ENCODE data around the gene DISC1.

DISC1 gene

DNA sequence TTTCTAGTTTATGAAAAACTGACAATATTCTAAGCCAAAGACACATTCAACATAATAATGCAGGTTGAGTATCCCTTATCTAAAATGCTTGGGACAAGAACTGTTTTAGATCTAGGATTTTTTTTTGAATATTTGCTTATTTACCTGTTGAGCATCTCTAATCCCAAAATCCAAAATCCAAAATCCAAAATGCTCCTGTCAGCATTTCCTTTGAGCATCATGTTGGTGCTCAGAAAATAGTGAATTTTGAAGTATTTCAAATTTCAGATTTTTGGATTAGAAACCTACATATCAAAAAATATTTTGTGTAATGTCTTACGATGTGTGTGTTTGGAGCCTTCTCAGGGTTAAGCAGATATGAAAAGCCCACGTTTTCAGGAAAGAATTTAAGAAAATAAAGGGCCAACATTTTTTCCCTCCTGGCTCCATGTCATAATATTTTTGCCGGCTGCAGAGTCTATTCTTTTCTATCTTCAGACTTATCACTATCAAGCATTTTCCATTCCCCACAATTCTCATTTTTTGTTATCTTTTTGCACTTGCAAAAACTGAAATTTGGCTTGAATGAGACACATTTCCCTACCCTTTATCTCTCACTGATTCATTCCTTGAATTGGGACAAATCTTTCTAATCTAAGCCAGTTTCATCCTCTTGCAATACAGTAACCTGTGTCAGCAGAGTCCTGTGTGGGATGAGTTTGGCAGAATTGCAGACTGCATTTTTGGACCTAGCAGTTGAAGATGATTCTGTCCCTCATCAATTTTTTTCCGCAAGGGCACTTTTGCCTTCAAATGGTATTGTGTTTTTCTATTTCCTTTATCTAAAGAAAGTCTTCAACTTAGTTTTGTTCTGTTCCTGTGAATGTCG lies 233.9 kb downstream of the DISC1 start:
- no peak for DNase-seq

DNA sequence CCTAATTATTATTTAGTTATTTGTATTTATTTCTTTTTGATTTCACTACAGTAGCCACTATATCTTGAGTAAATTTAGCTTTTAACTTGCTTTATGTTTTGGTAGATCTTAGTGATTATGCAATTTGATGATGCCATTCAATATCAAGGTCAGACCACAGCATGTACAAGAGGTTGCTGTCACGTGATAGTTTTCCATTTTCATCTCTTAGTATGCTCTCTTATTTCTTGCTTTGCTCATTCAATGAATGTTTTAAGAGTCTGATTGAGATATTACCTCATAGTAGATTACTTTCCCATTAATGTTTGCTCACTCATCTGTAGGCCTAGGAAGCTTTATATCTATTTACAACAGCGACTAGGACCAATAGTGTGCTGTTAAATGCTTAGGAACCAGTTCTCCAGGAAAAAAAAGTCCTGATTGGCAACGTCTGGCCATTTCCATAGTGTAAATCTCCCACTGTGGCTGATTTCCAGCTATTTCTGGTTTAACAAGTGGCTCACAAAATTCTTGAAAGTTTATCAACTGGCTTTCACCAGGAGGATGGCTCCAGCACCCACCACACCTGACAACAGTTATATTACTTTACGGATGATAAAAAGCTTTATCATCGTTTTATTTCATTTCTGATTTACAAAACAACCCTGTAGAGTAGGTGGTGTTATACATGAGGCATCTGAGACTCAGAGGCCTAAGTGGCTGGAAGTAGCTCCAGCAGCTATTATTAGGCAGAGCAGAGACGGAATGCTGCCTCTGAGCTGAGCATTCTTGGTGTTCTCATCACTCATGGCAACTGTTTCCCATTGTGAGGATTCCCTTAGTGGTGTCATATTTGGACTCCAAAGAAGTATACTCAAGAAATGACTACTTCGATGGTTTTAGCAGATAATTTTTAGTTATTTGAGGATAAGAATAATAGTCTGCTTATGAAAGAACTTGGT lies 235.2 kb downstream of the DISC1 start:
- peak; percentile 58 for DNase-seq

DNA sequence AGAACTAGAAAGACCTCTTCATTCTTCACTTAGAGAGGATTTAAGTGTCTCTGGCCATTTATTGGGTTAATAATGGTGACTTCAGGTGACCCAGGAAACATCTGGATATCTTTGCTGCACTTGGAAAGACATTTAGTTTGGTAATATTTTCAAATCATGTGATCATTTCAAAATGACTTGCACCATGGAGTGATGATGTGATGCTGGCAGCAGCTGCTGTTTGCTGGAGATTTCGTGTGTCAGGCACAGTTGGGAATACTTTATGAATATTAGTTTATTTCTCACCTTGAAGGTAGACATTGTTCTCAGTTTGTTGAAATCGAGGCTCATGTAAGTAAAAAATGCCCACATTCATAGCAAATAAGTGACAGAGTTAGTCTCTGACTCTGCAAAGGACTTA lies 236.0 kb downstream of the DISC1 start:
- no peak for DNase-seq

DNA sequence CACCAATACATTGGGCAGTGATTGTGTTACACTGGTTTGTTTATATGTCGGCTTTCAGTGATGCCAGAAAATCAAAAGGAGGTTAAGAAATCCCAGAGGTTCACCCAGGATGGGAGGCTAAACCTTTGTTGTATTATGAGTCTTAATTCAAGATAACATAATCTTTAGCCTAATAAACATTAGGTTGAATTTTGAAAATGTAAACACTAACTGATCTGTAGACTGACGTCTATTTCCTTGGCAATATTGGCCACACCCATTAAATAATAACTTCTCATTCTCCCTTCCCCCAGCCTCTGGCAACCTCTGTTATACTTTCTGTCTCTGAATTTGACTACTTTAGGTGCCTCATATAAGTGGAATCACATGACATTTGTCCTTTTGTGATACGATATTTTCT lies 238.7 kb downstream of the DISC1 start:
- DNase-seq, result no peak

DNA sequence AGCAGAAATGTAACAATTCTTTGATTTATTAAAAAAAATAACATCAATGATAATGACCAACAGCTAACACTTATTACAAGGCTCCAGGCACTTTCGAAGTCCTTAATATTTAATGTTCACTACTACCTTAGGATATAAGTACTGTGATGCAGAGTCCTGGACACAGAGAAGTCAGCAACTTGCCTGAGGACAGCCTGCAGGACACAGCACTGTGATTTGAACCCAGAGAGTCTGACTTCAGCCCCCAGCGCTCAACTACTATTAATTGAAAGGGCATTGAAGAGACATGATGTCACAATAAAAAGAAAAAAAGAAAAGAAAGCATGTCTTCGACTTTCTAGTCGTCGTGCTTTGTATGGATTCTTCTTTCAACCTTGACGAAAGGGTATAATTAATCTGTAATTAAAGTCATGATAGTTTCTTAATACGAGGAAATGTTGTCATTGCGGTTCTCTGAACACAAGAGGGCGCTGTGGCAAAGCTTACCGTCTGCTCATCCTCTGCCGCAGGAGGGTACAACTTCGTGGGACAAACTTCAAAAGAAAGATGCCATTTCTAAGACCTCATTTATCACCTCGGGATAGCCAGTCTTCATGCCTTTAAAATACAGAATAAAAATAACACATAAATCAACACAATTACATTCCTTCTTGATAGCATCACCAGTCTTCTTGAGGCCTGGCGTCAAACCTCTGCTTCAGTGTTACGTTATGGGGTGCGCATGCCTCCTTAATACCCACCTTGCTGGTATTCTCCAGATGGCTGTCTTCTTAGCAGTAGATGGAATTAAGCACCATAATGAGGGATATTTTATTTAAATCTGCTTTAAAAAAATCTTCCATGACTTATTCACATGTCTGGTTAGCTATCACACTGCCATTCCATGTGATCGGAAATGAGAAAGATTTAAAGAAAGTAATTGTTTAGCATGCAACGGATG lies 240.1 kb downstream of the DISC1 start:
- peak; percentile 62 for DNase-seq

DNA sequence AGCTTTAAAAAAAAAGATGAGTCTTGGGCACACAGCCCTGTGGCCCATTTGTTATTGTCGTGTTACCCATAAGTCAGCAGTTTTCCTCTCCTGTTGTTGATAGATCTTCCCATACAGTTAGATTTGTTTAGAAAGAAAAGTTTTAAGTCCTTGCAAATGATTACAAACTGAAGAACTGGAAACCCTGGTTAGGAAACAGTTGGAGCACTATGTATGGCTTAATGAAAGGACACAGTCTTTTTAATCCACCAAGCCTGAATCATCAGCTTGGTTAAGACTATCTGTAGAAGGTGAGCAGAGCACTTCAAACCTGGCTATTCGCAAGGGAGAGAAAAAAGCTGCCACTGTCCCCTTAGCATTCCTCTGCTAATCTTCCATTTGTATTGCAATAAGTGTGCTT lies 241.0 kb downstream of the DISC1 start:
- no peak for DNase-seq

DNA sequence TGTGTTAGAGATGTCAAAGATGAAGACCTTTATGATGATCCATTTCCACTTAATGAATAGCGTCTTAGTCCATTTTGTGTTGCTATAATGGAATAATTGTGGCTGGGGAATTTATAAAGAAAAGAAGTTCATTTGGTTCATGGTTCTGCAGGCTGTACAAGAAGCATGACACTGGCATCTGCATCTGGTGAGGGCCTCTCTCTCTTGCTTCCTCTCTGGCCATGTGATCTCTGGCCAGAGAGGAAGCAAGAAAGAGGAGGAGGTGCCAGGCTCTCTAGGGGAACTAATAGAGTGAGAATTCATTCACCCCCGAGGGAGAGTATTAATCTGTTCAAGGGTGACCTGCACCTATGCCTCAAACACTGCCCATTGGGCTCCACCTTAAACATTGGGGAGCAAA lies 242.8 kb downstream of the DISC1 start:
- DNase-seq, result no peak

DNA sequence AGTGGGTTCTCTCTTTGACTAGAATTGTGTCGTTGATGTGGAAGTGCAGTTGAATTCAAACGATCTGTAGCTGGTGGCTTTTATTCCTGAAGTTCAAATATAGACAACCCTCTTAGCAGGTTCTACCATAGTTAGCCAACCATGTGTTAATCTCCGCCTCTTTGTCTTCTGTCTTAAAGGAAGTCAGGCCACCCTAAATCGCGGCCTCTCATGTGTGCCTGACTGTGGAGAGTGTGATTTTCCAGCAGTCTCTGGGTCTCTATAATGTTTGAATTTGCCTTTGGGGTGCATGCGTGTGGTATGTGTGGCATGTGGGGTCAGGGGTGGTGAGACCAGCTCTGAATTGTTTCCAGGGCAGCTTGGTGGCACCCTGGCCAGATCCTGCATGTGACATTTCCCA lies 244.9 kb downstream of the DISC1 start:
- no peak for DNase-seq

DNA sequence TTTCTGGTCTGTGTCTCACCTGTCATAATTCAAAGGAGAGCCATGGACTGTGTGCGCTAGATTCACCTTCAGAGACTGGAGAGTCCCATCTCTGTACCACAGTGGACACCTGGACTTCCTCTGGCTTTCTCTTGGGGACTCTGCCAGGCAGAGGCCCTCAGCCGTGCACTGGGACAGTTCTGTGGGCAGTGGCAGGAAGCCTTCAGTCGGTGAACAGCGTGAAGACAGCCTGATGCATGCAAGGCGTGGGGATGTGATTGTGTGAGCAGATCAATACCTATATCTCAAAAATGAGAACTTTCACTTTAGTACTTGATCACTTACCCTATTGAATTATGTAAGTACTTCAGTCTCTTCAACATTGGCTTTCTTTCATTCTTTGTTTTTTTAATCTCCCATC lies 245.3 kb downstream of the DISC1 start:
- no peak for DNase-seq

DNA sequence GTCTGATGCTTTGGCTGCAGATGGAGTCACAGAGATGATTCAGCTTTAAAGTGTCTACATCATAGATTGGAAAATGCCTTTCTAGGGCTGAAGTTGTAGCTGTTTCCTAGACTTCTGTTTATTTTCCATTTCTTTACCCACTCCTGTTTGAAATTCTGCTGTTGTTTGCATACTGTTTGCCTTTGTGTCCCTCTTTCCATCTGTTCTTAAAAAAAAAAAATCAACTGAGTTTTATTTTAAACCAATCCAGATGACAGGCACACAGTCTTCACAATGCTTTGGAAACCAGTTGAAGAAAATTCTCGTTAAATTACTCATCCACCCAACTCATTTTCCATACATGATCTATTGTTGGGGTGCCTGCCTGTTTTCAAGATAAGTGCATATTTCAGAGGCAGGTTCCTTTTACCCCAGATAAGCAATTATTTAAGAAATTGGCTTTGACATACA lies 245.9 kb downstream of the DISC1 start:
- peak; percentile 84 for DNase-seq

DNA sequence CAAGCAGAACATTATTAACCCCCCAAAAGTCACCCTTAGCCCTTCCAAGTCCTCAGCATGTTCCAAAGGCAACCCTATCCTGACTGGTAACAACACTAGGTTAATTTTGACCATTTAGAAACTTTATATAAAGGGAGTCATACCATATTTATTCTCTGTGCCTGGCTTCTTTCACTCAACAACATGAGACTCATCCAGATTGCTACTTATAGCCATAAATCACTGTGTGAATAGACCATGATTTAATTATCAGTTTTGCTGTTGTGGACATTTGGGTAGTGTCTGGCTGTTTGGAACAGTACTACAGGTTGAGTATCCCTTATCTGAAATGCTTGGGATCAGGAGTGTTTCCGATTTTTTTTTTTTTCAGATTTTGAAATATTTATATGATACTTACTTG lies 252.1 kb downstream of the DISC1 start:
- DNase-seq, result no peak

DNA sequence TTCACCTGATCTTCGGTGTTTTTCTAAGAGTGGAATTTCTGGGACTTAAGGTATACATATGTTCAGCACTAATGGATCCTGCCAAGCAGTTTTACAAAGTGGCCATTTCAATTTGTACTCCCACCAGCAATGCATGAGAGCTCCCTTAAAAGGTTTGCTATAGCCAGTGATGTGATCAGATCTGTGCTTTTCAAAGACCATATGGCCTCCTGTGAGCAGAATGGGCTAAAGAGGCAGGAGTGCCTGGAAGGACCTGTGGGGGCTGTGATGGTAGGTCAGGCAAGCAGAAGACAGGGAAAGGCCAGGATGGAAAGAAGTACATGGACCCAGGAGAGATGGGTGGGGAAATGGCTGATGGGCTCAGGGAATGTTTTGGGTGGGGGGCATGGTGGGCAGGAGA lies 252.7 kb downstream of the DISC1 start:
- DNase-seq, result no peak

DNA sequence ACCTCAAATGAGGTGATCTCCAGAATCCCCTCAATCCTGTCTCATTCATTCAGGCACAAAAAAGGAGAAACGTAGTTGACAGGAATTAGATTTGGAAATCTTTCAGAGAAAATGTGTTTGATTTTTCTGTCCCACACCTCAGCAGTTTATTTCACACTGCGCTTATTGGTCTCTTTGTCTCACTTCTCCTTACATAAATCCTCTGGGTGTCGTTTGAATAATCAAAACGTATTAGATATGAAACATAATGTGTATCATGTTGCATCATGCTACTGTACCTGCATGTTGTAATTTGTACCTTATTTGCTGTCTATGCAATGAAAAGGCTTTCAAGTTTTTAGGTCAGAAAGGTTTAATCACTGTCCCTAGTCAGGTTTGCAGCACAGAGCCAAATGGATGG lies 255.7 kb downstream of the DISC1 start:
- DNase-seq, result no peak

DNA sequence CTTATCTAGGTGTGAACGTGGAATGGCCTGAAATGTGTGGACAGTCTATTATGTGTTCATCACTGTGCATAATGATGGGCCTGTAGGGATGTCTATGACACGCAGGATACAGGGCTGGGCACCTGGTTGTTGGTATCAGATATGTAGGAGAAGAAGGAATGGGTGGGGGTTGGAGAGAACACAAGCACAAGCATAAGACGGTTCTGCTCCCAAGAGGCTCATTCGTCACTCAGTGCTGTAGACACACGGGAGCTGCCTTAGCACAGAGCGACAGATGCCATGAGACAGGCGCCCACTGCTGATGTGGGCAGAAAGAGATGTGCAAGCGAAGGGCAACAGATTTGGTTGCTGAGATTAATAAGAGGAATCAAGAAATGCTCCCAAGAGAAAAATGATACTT lies 256.2 kb downstream of the DISC1 start:
- DNase-seq, result no peak

DNA sequence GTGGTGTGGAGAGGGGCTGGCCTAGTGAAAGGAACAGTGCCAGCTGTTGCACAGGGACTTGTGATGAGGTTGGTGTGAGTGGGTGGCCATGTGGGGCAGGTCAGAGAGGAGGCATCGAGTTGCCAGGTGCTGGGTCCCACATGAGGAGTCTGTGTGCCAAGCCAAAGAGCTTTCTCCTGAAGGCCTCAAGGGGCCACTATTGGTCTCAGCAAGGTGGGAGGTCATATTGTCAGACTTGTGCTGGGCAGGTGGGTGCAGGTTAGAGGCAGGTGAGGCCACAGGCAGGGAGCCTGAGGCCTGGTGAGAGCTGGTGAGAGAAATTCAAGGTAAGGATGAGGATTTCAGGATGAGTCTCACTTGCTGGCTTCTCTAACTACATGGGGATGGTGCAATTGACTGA lies 256.8 kb downstream of the DISC1 start:
- no peak for DNase-seq

DNA sequence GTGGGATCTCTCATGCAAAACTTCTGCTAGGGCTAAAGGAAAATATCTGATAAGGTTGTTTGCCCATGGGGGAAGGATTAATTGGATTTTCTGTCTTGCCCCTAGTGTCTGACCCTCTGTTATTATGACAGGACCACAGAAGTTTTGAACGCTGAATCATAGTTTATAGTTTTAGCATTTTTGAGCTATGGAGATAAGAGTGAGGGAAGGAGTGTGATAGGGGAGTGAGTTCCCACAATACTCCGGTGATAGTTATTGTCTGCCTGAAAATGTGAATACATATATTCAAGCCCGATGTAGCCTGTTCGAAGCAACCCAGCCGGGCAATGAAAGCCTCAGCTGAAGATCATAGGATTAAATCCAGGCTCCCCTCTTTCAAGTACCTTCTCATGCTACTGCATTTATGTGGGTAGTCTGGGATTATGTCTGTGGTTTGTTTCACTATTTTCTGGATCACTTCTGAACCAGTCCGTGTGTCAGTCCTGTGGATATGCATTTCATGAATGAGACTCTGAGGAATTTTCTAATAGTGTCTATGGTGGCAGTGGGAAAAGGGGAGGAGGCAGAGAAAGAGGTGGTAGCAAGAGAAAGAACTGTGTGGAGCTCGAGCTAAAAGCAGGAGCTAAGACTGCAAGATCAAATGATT lies 258.7 kb downstream of the DISC1 start:
- DNase-seq, result peak; percentile 57

DNA sequence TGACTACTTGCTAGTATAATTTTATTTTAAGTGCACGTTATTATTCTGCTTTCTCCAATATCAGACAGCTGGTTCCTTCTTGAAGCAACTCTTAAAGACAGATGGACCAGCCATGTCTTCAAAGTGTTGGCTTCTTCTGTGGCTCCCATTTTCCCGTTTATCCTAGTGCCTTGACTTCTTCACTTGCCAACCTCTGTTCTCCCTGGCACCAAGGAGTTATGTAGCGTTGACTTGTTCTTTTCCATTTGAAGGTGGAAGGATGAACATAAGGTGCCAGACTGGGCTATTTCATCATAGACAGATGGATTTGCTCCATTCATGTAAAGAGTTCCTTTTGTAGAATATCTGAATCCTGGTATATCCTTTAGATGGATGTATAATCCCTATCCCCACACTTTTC lies 260.6 kb downstream of the DISC1 start:
- DNase-seq, result no peak

DNA sequence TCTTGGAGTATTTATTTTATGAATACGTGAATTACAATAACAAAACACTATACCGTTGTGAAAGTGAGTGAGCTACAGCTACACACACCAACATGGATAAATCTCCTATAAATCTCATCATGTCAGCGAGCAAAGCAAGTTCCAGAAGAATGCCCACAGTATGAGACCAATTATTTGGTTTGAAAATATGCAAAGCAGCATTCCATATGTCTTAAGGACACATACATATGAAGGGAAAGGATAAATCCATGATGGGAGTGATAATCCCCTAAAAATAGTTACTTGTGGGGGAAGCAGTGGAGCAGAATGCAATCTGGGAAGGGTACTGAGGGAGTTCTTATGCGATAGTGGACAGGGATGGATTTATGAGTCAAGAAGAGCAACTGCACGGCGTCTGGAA lies 261.3 kb downstream of the DISC1 start:
- peak; percentile 72 for DNase-seq

DNA sequence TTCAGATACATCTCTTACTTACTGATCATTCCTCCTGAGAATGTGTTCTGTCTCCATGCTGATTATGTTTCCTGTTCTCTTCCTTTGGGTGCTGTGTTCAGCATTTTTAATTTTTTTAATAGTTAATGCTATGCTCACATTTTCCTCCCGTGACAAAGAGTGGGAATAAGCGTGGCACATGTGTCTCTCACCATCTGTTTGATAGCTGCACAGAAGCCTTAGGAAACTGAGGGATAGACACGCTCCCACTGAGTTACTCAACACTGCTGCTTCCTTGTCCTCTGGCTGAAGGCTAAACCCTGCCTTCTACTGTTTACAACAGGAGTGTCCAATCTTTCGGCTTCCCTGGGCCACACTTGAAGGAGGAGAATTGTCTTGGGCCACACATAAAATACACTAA lies 264.2 kb downstream of the DISC1 start:
- no peak for DNase-seq

DNA sequence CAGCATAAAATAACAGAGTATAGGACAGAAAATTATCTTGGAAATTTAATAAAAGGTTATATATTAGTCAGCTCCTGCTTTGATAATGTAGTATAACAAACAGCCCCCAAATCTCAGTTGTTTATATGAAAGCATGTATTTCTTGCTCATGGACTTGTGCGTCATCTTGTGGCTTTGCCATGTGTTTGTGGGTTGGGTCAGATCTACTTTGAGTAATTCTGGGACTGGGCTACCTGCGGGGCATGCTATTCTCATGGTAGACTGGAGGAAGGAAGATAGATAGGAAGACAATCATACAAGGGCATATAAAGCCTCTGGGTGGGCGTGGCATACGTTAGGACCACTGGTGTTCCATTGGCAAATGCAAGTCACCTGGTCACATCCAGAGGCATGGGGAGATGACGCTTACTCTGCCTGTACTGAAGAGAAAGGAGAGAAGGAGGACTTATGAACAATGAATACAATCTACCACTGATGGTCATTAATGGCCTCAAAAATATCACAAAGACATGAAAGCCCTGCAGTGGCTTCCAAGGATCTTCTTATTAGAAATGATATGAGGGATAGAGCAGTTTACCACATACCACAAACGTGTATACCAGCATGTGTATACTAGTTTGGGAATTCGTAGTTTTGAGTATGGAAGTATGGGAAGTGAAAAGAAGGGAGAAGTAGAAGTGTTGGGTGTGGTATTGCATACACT lies 267.0 kb downstream of the DISC1 start:
- no peak for DNase-seq

DNA sequence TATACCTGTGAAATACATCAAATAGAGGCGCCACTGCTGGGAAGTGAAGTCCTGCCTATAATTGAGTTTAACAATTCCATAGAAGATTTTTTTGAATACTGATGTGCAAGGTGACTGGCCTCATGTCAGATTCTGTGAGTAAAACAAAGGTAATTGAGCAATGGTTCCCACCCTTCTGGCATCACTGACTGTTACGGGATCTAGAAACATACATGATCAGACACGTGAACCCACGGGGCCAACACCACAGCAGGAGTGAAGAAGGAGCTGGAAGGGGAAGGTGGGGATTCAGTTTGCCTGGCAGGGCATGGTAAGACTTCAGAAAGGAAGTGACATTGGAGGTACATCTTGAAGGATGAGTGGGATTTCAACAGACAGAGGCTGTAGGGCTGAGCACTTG lies 270.2 kb downstream of the DISC1 start:
- DNase-seq, result no peak

Measured in fibroblast of skin of abdomen (primary cell).